ENCODE data around the gene SLAMF7. TPM values are rescaled to one million over a fixed set of nuclear protein-coding genes. Genes with fewer than 3 reads are reported as not detected.
A peak's percentile ranks its signal among the peaks of the same experiment; 100 is the strongest.
"Not testable (repeated sequence)": the region's sequence is repeated elsewhere in the genome, so short reads cannot be mapped to it uniquely, and the experiment has no call there.

Gene SLAMF7
- polyA plus RNA-seq, 3 donors from 2014 or later = 316 to 379 (median 359) TPM

DNA sequence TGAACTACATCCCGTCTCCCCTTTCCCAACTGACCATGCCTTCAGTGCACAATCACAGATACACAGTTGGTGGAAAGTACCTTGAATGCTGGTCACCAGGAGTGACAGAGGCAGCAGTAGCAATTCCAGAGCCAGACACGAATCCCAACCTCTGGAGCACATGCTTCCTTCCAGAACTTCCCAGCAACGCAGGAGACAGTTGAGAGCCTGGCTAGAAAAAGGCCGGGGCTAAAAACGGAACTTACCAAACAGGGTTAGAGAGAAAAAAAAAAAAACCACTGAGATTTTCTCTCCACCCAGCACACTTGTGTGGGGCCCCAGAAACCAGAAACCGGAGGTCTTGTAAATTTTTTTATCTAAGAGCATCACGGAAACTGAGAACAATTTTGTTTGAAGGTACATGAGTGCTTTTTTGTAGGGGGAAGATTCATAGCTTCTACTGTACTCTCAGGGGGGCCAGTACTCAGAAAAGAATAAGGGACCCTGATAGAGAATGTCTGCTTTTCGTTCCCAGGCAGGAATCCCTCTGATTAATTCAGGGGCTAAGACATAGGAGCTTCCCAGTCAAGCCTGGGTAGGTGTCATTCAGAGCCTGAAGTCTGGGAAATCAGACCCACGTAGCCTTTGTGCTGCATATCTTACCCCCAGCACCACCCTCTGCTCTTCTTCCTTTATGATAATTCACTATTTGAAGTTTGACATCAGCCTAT, 27.3 kb upstream of the SLAMF7 start, which contains the start of gene CD48:
CD48 (minus strand) TSS at position 221 of the 710 bp plus-strand sequence; CDS start at position 162, 59 bp downstream.
- Mint-ChIP-seq H3K27ac (no peak within 1 kb of the TSS), H3K27me3 (ENCODE audit: low read depth in 3 of 3) (peaks cover 0 to 10% (median 4%) of the 10 kb centered on the region in 3 donors), H3K4me3 (no peak within 1 kb of the TSS), H3K9me3 (no peaks in the 10 kb centered on the region), H3K4me1 (peaks cover 23 to 34% of the 10 kb centered on the region in 2 donors), H3K36me3 (no peaks in the 10 kb centered on the region)
- peak; percentile 71 to 79 (median 71) for DNase-seq

DNA sequence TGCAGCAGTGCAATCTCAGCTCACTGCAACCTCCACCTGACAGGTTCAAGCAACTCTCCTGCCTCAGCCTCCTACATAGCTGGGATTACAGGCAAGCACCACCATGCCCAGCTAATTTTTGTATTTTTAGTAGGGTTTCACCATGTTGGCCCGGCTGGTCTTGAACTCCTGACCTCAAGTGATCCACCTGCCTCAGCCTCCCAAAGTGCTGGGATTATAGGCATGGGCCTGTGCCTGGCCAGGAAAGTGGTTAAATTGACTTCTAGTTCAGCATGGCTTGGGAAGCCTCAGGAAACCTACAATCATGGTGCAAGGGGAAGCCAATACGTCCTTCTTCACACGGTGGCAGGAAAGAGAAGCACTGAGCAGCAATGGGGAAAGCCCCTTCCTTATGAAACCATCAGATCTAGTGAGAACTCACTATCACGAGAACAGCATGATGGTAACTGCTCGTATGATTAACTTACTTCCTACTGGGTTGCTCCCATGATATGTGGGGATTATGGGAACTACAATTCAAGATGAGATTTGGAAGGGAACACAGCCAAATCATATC, 26.4 kb upstream of the SLAMF7 start:
- not testable (repeated sequence) for H3K27ac Mint-ChIP-seq; H3K9me3 Mint-ChIP-seq; H3K4me3 Mint-ChIP-seq; H3K27me3 Mint-ChIP-seq (ENCODE audit: low read depth in 3 of 3); H3K36me3 Mint-ChIP-seq
- peak; percentile 54 to 61 (median 55) for DNase-seq
- H3K4me1 Mint-ChIP-seq = peaks cover 23 to 34% of the 10 kb centered on the region in 2 donors

DNA sequence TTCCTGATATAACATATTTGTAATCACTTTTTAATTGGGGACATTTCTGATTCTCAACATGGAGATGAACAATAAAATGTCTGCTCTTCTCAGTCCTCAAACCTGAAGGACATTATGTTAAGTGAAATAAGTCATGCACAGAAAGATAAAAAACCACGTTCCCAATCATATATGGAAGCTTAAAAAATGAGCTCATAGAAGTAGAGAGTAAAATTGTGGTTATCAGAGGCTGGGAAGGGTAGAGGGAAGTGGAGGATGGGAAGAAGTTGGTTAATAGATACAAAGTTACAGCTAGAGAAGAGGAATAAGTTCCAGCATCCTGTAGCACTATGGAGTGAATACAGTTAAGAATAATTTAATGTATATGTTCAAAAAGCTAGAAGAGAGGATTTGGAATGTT, 25.9 kb upstream of the SLAMF7 start:
- H3K27ac Mint-ChIP-seq = no peak overlapping the region
- DNase-seq = no peak
- H3K27me3 Mint-ChIP-seq (ENCODE audit: low read depth in 3 of 3) = peaks cover 4 to 10% (median 7%) of the 10 kb centered on the region in 3 donors
- no peaks in the 10 kb centered on the region for H3K9me3 Mint-ChIP-seq
- H3K4me1 Mint-ChIP-seq = peaks cover 23 to 34% of the 10 kb centered on the region in 2 donors
- H3K4me3 Mint-ChIP-seq = no peak overlapping the region
- H3K36me3 Mint-ChIP-seq = no peaks in the 10 kb centered on the region

DNA sequence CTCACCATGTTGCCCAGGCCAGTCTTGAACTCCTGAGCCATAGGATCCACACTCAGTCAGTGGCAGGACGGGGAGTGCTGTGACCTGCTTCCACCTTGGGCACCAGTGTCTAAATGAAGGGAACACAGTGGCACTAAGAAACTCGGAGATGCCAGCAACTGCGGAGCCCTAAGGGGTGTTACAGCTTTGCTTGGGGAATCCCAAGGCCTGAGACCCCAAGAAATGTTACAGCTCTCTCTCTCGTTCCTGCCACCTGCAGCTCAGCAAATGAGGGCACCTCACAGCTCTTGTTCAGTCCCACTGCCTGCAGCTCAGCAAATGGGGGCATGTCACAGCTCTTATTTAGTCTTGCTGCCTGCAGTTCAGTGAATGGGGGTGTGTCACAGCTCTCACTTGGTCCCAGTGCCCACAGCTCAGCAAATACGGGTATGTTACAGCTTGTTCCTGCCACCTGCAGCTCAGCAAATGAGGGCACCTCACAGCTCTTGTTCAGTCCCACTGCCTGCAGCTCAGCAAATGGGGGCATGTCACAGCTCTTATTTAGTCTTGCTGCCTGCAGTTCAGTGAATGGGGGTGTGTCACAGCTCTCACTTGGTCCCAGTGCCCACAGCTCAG, 24.9 kb upstream of the SLAMF7 start:
- H3K27ac Mint-ChIP-seq = peak overlapping the region in 3 of 6 donors; percentile 20 to 85 (median 74)

DNA sequence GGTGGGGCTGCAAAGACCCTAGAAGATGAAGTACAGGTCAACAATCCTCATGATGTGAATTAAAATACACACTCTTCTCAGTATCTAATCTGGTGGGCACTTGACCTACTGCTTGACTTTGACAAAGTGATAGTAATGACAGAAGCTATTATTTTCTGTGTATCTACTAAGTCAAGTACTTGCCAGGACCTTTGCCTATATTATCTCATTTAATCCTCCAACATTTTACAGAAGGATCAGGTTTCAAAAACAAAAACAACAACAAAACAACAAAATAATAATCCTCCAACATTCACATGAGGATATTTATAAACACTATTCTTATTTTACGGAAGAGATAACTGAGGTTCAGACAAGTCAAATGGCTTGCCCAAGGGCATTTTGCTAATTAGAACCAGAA, 23.0 kb upstream of the SLAMF7 start:
- Mint-ChIP-seq H3K4me1 (peaks cover 28 to 38% of the 10 kb centered on the region in 2 donors), H3K27ac (no peak overlapping the region), H3K9me3 (no peaks in the 10 kb centered on the region), H3K36me3 (no peaks in the 10 kb centered on the region), H3K27me3 (ENCODE audit: low read depth in 3 of 3) (peaks cover 4 to 10% (median 7%) of the 10 kb centered on the region in 3 donors), H3K4me3 (no peak overlapping the region)
- DNase-seq = no peak

More for the DNA sequence above, 24.9 kb upstream of the SLAMF7 start:
- Mint-ChIP-seq H3K4me1 (peaks cover 23 to 34% of the 10 kb centered on the region in 2 donors), H3K4me3 (peak overlapping the region in 2 of 5 donors; percentile 26 to 52)
- H3K9me3 Mint-ChIP-seq; H3K36me3 Mint-ChIP-seq; H3K27me3 Mint-ChIP-seq (ENCODE audit: low read depth in 3 of 3); DNase-seq: not testable (repeated sequence)

DNA sequence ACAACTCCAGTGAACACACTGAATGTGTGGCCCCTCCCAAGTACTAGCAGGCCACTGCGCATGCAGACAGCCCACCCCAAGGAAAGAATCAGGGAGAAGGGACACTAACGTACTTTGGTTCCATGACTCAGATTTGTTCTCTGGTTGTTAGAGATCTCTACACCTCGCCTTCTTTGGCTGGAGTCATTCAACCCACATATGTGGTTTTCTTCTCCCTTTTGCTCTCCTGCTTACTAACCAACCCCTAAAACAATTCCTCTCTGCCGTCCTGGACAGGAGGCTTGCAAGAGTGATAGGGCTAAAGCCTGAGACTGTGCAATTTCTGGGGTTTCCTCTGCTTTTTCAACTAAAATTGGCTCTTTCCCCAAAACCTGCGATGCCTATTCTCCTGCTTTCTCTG, 21.7 kb upstream of the SLAMF7 start:
- H3K27me3 Mint-ChIP-seq (ENCODE audit: low read depth in 3 of 3) = peaks cover 2 to 4% (median 3%) of the 10 kb centered on the region in 3 donors
- no peaks in the 10 kb centered on the region for H3K9me3 Mint-ChIP-seq
- peaks cover 22 to 33% of the 10 kb centered on the region in 2 donors for H3K4me1 Mint-ChIP-seq
- H3K27ac Mint-ChIP-seq = peak overlapping the region in 1 of 6 donors; percentile 38
- no peak for DNase-seq
- H3K36me3 Mint-ChIP-seq = no peaks in the 10 kb centered on the region
- H3K4me3 Mint-ChIP-seq = no peak overlapping the region

DNA sequence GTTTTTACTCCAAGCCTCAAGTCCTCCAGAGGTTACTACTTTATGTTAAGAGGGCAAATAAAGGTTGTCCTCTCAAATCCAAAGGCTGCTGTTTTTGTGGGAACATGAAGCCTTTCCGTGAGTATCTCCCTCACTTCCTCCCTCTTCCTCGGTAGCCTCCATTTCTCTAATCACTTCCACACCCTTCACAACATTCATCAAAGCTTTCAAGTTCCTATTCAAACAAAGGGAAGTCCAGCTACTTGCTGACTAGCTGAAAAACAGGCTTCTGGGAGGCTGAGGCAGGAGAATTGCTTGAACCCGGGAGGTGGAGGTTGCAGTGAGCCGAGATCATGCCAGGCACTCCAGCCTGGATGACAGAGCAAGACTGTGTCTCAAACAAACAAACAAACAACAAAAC, 20.8 kb upstream of the SLAMF7 start:
- no peak for DNase-seq
- no peaks in the 10 kb centered on the region for H3K9me3 Mint-ChIP-seq
- H3K36me3 Mint-ChIP-seq = no peaks in the 10 kb centered on the region
- peaks cover 0 to 4% (median 3%) of the 10 kb centered on the region in 3 donors for H3K27me3 Mint-ChIP-seq (ENCODE audit: low read depth in 3 of 3)
- peaks cover 22 to 33% of the 10 kb centered on the region in 2 donors for H3K4me1 Mint-ChIP-seq
- H3K4me3 Mint-ChIP-seq = no peak overlapping the region
- H3K27ac Mint-ChIP-seq = no peak overlapping the region

DNA sequence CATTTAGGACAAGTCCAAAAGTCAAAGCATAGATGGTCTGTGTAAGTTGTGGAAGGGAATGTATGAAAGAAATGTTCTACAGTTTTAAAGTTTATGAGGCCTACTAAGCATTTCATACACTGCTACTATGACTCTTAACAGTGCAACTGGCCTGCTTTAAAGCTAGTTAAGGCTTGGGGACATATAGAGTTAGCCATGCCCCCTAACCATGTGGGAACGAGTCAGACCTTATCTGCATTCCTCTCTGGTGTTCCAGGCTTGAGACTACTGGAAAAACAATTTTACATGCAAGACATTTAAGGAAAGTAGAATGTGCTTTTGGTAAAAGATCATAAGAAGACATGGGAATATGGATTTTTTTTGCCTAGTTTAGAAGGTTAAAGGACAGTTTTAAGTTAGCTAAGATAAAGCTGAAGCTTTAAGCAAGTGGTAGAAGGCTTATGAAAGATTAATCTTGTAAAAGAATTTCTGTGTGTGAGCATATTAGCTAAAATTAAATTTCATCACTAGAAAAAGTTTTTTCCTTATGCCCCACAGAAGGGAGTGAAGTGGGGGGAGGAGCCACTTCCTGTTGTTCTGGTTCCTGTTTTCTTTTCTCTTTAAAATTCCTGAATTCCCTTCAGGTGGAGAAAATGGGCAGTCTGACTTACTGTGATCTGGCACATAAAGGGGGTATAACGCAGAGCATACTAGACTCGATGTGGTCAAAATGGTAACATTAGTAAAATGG, 18.5 kb upstream of the SLAMF7 start:
- Mint-ChIP-seq H3K4me1 (peaks cover 19 to 26% of the 10 kb centered on the region in 2 donors), H3K27me3 (ENCODE audit: low read depth in 3 of 3) (peaks cover 0 to 4% (median 3%) of the 10 kb centered on the region in 3 donors), H3K9me3 (no peaks in the 10 kb centered on the region), H3K27ac (peak overlapping the region in 1 of 6 donors; percentile 11), H3K4me3 (no peak overlapping the region), H3K36me3 (no peaks in the 10 kb centered on the region)
- no peak for DNase-seq

DNA sequence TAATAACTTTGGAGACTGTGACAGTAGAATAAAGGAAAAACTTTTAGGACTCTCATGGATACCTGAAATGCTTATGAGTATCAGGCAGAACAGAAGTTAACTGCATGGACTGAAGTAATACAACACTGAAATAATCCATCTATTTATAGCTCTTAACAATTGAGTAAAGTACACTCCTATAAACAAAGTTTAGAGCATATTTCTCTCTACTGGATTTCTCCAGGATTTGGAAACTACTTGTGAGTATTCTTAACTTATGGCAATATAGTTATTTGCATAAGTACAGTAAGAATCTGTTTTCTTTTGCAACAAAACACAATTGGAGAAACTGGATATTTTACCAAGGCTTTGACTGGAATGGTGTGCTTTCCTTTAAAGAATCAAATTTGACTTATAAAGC, 17.6 kb upstream of the SLAMF7 start:
- no peak for DNase-seq
- Mint-ChIP-seq H3K36me3 (no peaks in the 10 kb centered on the region), H3K4me3 (no peak overlapping the region), H3K27me3 (ENCODE audit: low read depth in 3 of 3) (peaks cover 0 to 4% (median 3%) of the 10 kb centered on the region in 3 donors), H3K9me3 (no peaks in the 10 kb centered on the region), H3K27ac (no peak overlapping the region), H3K4me1 (peaks cover 19 to 26% of the 10 kb centered on the region in 2 donors)

DNA sequence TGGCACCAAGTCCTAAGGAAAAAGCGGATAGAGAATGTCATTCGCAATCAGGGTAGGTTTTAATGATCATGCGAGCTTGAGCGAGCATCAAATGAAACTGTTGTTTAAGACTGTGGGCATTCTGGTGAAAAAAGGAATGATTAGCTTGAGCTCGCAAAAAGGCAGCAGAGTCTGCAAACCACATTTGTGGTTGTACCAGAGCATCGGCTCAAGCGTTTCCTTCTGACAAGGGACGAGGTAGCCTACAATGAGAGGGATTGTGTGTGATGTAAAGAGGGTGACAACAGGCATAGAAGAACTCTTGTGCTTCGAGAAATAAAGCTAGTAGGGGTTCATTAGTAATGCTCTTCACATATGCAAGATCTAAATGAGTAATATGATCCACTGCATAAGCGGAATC, 16.3 kb upstream of the SLAMF7 start:
- peak overlapping the region; percentile 19 to 75 (median 64) for H3K4me3 Mint-ChIP-seq
- peak overlapping the region; percentile 6 to 90 (median 84) for H3K27ac Mint-ChIP-seq
- peak in 1 of 3 donors; percentile 61 for DNase-seq
- no peaks in the 10 kb centered on the region for H3K27me3 Mint-ChIP-seq (ENCODE audit: low read depth in 3 of 3)
- no peaks in the 10 kb centered on the region for H3K36me3 Mint-ChIP-seq
- peaks cover 19 to 26% of the 10 kb centered on the region in 2 donors for H3K4me1 Mint-ChIP-seq
- no peaks in the 10 kb centered on the region for H3K9me3 Mint-ChIP-seq

DNA sequence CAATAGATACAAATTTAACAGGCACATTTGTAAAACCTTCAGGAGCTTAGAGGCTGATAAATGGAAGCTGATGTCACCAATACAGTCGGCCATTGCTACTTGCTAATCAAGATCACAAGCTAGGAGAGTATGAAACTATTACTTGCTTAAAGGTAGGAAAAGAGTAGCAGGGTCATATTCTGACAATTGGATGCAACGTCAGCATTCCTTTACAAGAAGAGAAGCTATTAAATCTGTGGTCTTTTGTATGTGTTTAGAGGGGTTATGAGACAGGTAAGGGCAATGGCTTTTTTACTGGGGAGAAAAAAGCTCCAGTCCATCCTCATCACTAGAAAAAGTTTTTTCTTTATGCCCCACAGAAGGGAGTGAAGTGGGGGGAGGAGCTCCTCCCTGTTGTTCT, 15.7 kb upstream of the SLAMF7 start:
- Mint-ChIP-seq H3K4me3 (no peak overlapping the region), H3K27ac (peak overlapping the region in 2 of 6 donors; percentile 90), H3K9me3 (no peaks in the 10 kb centered on the region), H3K27me3 (ENCODE audit: low read depth in 3 of 3) (no peaks in the 10 kb centered on the region), H3K4me1 (peaks cover 19 to 26% of the 10 kb centered on the region in 2 donors), H3K36me3 (no peaks in the 10 kb centered on the region)
- no peak for DNase-seq

DNA sequence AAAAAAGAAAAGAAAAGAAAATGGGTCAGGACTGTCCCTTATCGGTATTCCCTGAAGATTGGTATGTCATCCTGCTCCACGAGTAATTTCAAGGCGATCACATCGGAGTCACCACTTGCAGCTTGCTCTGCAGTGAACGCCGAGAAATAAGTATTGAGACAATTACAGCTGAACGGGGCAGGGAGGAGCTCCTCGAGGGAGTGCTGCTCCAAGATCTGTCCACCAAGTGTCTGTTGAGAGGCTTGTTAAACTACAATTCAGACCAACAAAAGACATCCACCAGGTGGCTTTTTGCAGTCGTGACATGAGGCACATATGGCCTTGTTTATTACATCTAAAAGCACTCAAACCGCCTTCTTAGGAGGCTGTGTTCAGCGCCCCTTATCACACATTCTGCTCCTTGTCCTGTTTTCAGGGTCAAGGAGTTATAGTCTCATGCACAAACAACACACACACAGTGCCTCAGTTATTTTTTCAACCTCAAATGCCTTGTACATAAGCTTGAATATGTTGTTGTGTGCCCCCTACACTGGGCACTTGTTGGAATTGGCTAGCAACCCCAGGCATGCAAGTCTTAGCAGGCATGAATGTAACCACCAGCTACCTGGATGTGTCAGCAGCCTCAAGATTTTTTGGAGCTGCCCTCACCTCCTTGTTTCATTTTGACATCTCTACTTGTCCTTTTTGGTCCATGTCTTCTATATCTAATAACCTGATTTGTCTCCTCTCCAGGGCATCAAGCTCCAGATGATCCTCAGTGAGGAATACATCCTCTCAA, 14.4 kb upstream of the SLAMF7 start:
- Mint-ChIP-seq H3K27me3 (ENCODE audit: low read depth in 3 of 3) (no peaks in the 10 kb centered on the region), H3K4me3 (no peak overlapping the region), H3K27ac (peak overlapping the region in 1 of 6 donors; percentile 26), H3K4me1 (peaks cover 19 to 26% of the 10 kb centered on the region in 2 donors), H3K36me3 (no peaks in the 10 kb centered on the region), H3K9me3 (no peaks in the 10 kb centered on the region)
- DNase-seq = no peak

DNA sequence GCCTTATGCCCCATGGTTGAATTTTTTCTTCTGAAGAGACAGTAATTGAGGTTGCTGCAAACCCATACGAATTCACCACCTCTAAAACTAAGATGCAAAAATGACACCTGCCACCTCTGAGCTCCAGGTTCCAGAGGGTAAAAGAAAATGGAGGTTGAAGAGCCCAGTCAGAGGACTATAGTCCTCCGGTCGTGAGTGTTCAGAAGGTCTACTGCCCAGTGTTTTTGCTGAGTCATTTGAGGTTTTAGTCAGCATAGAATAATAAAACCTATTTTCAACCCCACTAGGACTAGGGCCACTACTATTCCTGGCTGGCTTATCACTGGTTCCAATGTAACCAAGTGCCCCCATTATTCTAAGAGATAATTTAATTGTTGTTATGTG, 12.9 kb upstream of the SLAMF7 start:
- Mint-ChIP-seq H3K27me3 (ENCODE audit: low read depth in 3 of 3) (no peaks in the 10 kb centered on the region), H3K4me1 (peaks cover 15 to 22% of the 10 kb centered on the region in 2 donors), H3K9me3 (no peaks in the 10 kb centered on the region), H3K4me3 (no peak overlapping the region), H3K27ac (no peak overlapping the region), H3K36me3 (no peaks in the 10 kb centered on the region)
- no peak for DNase-seq

Measured in immature natural killer cell (primary cell).